ENCODE results near the gene CISD1. TPM values are rescaled to one million over a fixed set of nuclear protein-coding genes. Genes with fewer than 3 reads are reported as not detected.

CISD1 gene
- total RNA-seq, 4 donors from 2014 or later: 3.7 to 32.2 (median 28.1) TPM

GRCh38 chr10:58307676-58308075 is 38.7 kb downstream of the CISD1 start:
- no peaks in the 10 kb centered on the region for H3K9me3 ChIP-seq
- in situ Hi-C loops (cut with MboI; ENCODE audit: low pct_ligation_motif_present in 1 of 4, low pct_unique_long_range_greater_than_20kb in 1 of 4, low sequenced_read_pairs in 3 of 4): no loop called here
- 94 to 98% methylated on average over 3 of the region's 3 CpGs for WGBS, 2 donors (ENCODE audit: low coverage in 1 of 2)

GRCh38 chr10:58311026-58311425 is 42.1 kb downstream of the CISD1 start:
- no peaks in the 10 kb centered on the region for H3K36me3 ChIP-seq
- H3K27me3 ChIP-seq: no peaks in the 10 kb centered on the region
- no peak overlapping the region for H3K27ac ChIP-seq
- no peak overlapping the region for H3K4me3 ChIP-seq
- DNase-seq: no peak
- in situ Hi-C loops (cut with MboI; ENCODE audit: low pct_ligation_motif_present in 1 of 4, low pct_unique_long_range_greater_than_20kb in 1 of 4, low sequenced_read_pairs in 3 of 4): no loop called here
- H3K4me1 ChIP-seq: peaks cover 0 to 13% (median 0%) of the 10 kb centered on the region in 4 donors
- no peaks in the 10 kb centered on the region for H3K9me3 ChIP-seq
- intact Hi-C loops (cut with DNase I; ENCODE audit: low total_unique reads): no loop called here
- TF ChIP-seq POLR2AphosphoS5 (IDR thresholded peaks at IDR 0.05) (no peak), EP300 (IDR thresholded peaks at IDR 0.05; ENCODE audit: low read depth) (no peak), POLR2A (IDR thresholded peaks at IDR 0.05) (no peak), CTCF (IDR thresholded peaks at IDR 0.05) (no peak)

More at GRCh38 chr10:58307676-58308075, 38.7 kb downstream of the CISD1 start:
- H3K27me3 ChIP-seq: no peaks in the 10 kb centered on the region
- DNase-seq: no peak
- H3K4me3 ChIP-seq: no peak overlapping the region
- H3K36me3 ChIP-seq: no peaks in the 10 kb centered on the region
- no peak overlapping the region for H3K27ac ChIP-seq
- peaks cover 0 to 33% (median 9%) of the 10 kb centered on the region in 4 donors for H3K4me1 ChIP-seq
- intact Hi-C loops (cut with DNase I; ENCODE audit: low total_unique reads): loop anchor here (10.0 kb wide), 1 partner anchor 1893 kb away; no protein-coding TSS in a partner anchor
- no peak for TF ChIP-seq POLR2A (IDR thresholded peaks at IDR 0.05)
- TF ChIP-seq POLR2AphosphoS5 (IDR thresholded peaks at IDR 0.05): no peak
- TF ChIP-seq CTCF (IDR thresholded peaks at IDR 0.05): no peak
- TF ChIP-seq EP300 (IDR thresholded peaks at IDR 0.05; ENCODE audit: low read depth): no peak

- H3K27me3 ChIP-seq: no peaks in the 10 kb centered on the region
- in situ Hi-C loops (cut with MboI; ENCODE audit: low pct_ligation_motif_present in 1 of 4, low pct_unique_long_range_greater_than_20kb in 1 of 4, low sequenced_read_pairs in 3 of 4): no loop called here
- H3K4me1 ChIP-seq: no peaks in the 10 kb centered on the region
- no peaks in the 10 kb centered on the region for H3K36me3 ChIP-seq
- intact Hi-C loops (cut with DNase I; ENCODE audit: low total_unique reads): no loop called here
- H3K4me3 ChIP-seq: no peak overlapping the region
- no peak for TF ChIP-seq POLR2A (IDR thresholded peaks at IDR 0.05)
- no peak for DNase-seq
- no peak overlapping the region for H3K27ac ChIP-seq
- no peaks in the 10 kb centered on the region for H3K9me3 ChIP-seq
Observed at GRCh38 chr10:58316874-58317273, 47.9 kb downstream of the CISD1 start.

GRCh38 chr10:58318346-58318745 is 49.4 kb downstream of the CISD1 start:
- 66 to 72% methylated on average over 2 of the region's 2 CpGs for WGBS, 2 donors (ENCODE audit: low coverage in 1 of 2)
- in situ Hi-C loops (cut with MboI; ENCODE audit: low pct_ligation_motif_present in 1 of 4, low pct_unique_long_range_greater_than_20kb in 1 of 4, low sequenced_read_pairs in 3 of 4): no loop called here
- intact Hi-C loops (cut with DNase I; ENCODE audit: low total_unique reads): no loop called here

More at GRCh38 chr10:58318346-58318745, 49.4 kb downstream of the CISD1 start:
- Histone ChIP-seq H3K9me3 (no peaks in the 10 kb centered on the region), H3K27ac (no peak overlapping the region), H3K27me3 (no peaks in the 10 kb centered on the region), H3K36me3 (no peaks in the 10 kb centered on the region), H3K4me3 (no peak overlapping the region), H3K4me1 (peaks cover 0 to 9% (median 3%) of the 10 kb centered on the region in 4 donors)
- DNase-seq: no peak
- TF ChIP-seq POLR2AphosphoS5 (IDR thresholded peaks at IDR 0.05): no peak
- TF ChIP-seq EP300 (IDR thresholded peaks at IDR 0.05; ENCODE audit: low read depth): no peak
- TF ChIP-seq CTCF (IDR thresholded peaks at IDR 0.05): no peak
- no peak for TF ChIP-seq POLR2A (IDR thresholded peaks at IDR 0.05)

Measured in transverse colon (tissue), 4 donors.